ENCODE measurements around the gene MAPKAPK5.

GRCh38 chr12:111818340-111818739, 23.7 kb upstream of the MAPKAPK5 start:
- no peak for TF ChIP-seq POLR2A (IDR thresholded peaks at IDR 0.05; ENCODE audit: low read length)
- TF ChIP-seq GATA1 (IDR thresholded peaks at IDR 0.05; ENCODE audit: low read depth, low read length), result no peak
